HG02852 (cell line): ENCODE measurements around the gene ROR1.

Source experiments
- ATAC-seq: cut with Tn5 transposase; IDR thresholded peaks from one replicate; pipeline ENCODE4 v1.9.1; 2021; ENCODE audit warnings: mild to moderate bottlenecking, moderate library complexity; ENCODE audit not compliant: unreplicated experiment

ROR1 gene

GRCh38 chr1:64043288-64043687 is 269.5 kb downstream of the ROR1 start:
- ATAC-seq, result no peak

GRCh38 chr1:64043976-64044375 is 270.2 kb downstream of the ROR1 start:
- no peak for ATAC-seq

GRCh38 chr1:64046243-64046642 is 272.4 kb downstream of the ROR1 start:
- no peak for ATAC-seq

DNA sequence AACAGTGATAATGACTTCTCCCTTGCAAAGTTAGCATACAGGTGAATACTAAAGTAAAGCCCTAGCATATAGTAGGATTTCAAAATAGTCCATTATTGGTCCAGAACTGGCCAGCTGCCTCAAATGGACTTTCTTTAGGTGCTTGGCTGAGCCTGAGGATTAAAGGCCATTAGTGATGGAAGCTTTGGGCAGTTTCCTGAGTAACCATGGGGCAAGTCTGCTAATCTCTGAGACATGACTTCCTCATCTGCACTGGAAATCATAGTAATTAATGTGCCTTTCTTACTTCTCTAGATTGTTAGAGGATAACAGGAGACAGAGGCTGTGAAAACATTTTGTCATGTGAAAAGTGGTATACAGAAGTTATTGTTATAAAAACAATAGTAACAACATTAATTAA is 273.1 kb downstream of the ROR1 start:
- ATAC-seq, result no peak

DNA sequence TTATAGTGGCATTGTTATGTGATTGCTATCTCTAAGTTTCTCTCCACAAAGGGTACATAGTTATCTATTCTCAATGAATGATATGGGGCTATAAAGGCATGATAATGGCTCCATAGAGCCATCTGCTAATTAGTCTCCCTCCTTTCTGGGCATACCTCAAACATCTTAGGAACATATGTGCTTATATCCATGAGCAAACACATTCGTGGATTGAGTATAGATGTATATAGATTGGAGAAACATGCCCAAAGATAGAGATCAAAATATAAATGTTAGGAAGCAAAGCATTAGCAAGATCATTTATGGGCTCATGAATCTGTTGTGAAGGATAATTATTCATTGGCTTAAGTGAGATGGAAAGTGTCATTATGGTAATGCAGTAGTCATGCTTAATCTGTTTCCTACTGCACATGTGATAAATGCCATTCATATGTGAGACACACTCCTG is 273.8 kb downstream of the ROR1 start:
- no peak for ATAC-seq

DNA sequence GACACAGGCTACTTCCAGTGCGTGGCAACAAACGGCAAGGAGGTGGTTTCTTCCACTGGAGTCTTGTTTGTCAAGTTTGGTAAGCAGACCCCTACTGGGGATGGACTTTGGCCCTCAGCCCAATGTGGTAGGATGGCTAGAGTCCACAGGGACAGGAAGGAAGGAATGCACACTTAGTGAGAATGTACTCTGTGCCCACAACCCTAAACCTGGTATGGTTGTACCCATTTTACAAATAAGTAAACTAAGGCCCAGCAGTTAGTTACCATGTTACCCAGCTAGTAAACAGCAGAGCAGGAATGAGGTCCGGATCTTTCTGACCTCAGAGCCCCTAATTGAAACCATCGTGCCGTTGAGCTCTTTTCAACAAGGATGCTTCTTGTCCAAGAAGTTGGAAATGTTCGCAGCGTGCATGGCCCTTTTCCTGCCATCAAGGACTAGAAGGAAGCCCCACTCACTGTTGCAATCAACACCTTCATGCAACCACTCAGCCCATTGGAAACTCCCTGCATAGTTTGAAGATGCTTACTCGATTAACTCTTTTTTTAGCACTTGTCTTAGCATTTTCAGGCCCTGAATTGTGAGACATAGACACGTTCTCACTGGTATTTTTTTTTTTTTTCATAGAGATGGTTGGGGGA is 276.2 kb downstream of the ROR1 start:
- ATAC-seq, result no peak

GRCh38 chr1:64050601-64051000 is 276.8 kb downstream of the ROR1 start:
- no peak for ATAC-seq

DNA sequence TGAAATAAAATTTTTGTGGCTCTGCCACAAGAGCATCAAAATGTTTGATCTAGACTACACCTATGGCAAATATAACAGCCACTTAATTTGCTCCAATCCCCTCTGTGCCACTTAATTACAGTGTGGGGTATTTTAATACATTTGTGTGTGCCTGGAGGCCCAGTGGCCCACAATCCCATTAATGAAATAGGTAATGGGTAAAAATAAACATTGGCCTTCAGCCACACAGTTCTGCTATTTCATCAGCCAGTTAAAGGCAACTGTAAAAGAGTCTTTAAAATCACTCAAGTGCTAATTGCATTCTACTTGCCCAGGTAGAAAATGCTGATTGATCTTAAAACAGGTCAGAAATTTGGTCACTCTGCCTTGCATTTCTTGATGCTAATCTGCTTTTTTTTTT is 278.0 kb downstream of the ROR1 start:
- ATAC-seq, result no peak

DNA sequence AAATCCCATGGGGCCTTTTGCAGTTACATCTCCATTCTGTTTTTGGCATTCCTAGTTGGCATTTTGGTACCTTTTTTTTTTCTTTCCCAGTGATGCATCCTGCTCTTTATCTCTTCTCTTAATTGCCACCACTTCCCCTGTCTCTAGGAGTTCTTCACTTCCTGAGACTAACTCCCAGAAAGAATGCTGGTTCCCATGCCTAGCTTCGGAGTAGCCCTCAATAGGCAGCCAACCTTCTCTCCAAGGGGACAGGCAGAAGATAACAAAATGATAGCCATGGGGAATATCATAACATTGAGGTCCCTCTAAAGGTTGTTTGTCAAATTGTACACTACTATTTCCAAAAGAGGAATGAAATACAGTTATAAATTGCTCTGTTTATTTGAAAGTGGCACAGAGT is 279.0 kb downstream of the ROR1 start:
- ATAC-seq, result no peak

GRCh38 chr1:64055310-64055709 is 281.5 kb downstream of the ROR1 start:
- no peak for ATAC-seq

DNA sequence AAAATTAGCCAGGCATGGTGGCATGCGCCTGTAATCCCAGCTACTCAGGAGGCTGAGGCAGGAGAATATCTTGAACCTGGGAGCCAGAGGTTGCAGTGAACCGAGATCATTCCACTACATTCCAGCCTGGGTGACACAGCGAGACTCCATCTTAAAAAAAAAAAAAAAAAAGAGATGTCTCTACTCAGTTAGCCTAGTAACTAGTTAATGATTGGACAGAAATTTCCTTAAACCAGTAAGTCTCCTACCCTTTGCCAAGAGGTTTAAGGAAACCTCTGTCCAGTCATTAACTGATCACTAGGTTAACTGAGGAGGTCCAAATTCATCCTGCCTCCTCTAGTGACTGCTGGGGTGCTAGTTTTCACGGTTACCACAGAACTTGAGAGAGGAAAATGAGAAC is 285.7 kb downstream of the ROR1 start:
- ATAC-seq, result no peak

- ATAC-seq, result no peak
These were observed 286.9 kb downstream of the ROR1 start for GRCh38 chr1:64060611-64061302.

DNA sequence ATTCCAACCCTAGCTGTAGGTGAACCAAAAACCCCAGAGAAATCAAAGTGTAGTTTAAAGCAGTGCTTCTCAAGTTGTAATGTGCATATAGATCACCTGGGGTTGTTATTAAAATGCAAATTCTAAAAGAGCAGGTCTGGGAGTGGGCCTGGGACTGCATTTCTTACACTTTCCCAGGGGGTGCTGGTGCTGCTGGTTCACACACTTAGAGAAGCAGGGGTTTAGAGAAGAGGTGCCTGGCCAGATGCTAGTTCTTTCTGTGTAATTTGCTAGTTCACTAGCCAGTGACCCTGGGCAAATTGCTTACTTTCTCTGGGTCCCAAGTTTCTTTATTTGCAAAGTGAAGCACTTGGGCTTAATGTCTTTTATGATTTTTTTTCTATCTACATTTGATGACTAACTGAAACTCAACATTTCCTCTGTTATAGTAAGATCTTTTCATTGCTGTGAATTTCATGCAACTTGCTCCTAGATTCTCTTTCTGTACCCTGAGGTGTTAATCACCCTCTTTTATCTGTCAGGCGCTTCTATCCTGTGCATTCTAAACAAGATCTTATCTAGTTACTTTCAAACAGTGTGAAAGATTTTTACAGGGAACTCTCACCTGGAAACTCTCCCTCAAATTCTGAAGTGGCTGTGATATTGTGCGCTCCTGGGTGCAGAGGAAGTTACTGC is 287.8 kb downstream of the ROR1 start:
- no peak for ATAC-seq

DNA sequence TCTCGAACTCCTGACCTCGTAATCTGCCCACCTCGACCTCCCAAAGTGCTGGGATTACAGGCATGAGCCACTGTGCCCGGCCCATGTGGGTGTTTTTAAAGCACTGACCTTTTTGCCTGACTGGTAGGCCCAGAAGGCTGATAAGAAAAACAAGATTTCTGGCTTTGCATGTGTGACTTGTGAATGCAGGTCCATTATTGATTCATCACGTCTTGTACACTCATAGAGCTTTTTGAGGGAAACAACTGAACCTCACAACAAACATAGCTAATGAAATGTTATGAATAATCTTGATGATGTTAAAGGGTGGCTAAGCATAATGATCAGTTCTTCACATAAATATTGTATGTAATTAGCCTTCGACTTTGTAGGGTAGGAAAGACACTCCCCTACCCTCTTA is 288.7 kb downstream of the ROR1 start:
- ATAC-seq, result no peak

DNA sequence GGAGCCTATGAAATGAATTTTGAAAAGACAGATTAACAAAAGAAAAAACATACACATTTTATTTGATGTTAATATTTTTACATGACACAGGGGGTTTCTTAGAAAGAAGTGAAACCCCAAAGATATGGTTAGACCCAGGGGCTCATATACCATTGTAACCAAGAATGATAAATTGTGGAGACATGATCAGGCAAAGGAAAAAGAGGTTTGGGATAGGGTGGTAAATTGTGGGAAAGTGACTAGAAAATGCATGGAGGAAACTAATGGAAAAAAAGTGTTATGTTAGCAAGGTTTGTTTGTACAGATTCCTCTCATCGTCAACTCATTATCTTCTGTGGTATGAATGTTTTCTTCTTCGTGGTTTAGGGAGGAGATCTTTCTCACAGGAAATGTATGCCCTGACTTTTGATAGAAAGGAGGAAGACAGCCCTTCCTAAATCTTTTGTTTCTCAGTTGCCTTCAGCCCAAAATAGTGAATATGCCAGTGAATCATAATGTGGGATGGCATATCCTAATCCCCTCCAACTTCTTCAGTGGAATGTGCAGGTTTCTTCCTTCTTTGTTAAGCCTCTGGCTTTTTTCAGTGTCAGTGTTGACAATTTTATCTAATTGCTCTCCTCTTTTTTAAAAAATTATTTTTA is 289.2 kb downstream of the ROR1 start:
- no peak for ATAC-seq

DNA sequence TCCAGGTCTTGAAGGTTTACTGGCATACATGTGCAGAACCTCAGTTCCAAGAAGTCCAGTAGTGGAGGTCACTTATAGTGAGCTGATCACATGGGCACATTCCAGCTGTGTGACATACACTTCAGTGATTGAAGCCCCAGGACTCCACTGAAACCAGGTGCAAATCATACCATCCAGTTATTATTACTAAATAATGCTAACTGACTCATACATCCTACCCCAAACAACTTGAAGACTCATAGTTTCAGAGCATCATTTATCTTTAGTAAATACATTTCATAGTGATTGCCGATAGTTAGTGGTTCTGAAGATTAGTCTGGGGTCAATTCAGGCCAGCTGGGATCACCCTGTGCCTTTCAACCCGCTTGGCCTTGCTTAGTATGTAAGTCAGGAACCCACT is 291.8 kb downstream of the ROR1 start:
- no peak for ATAC-seq

- no peak for ATAC-seq
These were observed 298.4 kb downstream of the ROR1 start for GRCh38 chr1:64072089-64072793.

DNA sequence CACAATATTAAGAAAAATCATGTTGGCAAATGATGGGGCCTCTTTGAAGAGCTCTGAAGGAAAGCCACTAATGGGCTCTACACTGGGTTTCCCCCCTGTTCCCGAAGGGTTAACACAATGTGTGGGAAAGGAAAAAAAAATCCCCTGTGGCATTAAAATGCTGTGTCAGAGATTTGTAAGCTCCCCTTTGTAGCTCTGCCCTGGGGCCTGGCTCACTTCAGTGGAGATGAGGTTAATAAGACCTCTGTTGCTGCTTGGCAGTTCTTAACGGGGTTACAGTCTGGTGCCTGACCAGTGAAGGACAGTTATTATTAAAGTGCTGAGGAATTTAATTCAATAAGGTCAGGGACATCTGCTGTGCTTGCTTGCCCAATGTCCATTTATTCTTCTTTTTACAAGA is 299.9 kb downstream of the ROR1 start:
- no peak for ATAC-seq

DNA sequence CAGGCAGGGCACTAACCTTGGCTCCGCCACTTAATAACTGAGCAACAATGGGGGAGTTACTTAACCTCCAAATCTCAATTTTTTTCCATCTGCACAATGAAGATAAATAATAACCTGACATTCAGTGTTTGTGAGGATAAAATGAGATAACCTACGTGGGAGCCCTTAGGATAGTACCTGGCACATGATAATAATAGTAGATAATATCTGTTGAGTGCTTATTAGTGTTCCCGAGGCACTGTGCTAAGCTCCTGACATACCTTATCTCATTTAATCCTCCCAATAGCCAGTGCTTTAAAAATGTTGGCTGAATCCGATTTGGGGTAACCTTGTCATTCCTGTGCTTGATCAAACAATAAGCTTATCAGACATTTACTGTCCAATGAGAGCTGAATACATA is 300.9 kb downstream of the ROR1 start:
- no peak for ATAC-seq

- no peak for ATAC-seq
These were observed 303.6 kb downstream of the ROR1 start for GRCh38 chr1:64077281-64077940.
